ENCODE measurements around the gene N4BP2L2. TPM values are rescaled to one million over a fixed set of nuclear protein-coding genes. Genes with fewer than 3 reads are reported as not detected.

Gene N4BP2L2
- total and polyA plus RNA-seq, 2 of the 8 experiments (the other 6 are each of a cell fraction or from before 2014, with no cell fraction given) = 14.6 to 67.6 TPM

GRCh38 chr13:32537580-32538142, 934 bp downstream of the N4BP2L2 start (continued):
- TF ChIP-seq CHD7 (IDR thresholded peaks at IDR 0.05; ENCODE audit: insufficient replicate concordance, low read length) (no peak), TAF1 (IDR thresholded peaks at IDR 0.05; ENCODE audit: low read depth, low read length) (0 out of 2 replicates have a peak, but pooled peaks have one; percentile 29), CREB1 (IDR thresholded peaks at IDR 0.05) (no peak)
